GM12891 (cell line): ENCODE results near the gene SPAG17.

Source experiments
- PAX5 ChIP-seq: IDR thresholded peaks from 2 replicates; pipeline ENCODE4 v1.6.1; 2011; ENCODE audit warnings: low read length, moderate library complexity, mild to moderate bottlenecking; ENCODE audit not compliant: insufficient read depth, severe bottlenecking
- POLR2A ChIP-seq: IDR thresholded peaks from 2 replicates; pipeline ENCODE4 v1.6.1; 2011; ENCODE audit warnings: low read depth, low read length, control low read depth
- POLR2AphosphoS5 ChIP-seq: IDR thresholded peaks from 2 replicates; pipeline ENCODE4 v1.6.1; 2011; ENCODE audit warnings: low read depth, low read length, control low read depth
- POU2F2 ChIP-seq: IDR thresholded peaks from 2 replicates; pipeline ENCODE4 v1.6.1; 2011; ENCODE audit warnings: low read depth, mild to moderate bottlenecking, control low read depth, low read length, moderate library complexity
- SPI1 ChIP-seq: IDR thresholded peaks from 2 replicates; pipeline ENCODE4 v1.6.1; 2011; ENCODE audit warnings: low read depth, low read length, control low read depth
- TAF1 ChIP-seq: IDR thresholded peaks from 2 replicates; pipeline ENCODE4 v1.6.1; 2011; ENCODE audit warnings: low read depth, low read length, control low read depth

GRCh38 chr1:118021668-118022067 is 163.4 kb downstream of the SPAG17 start:
- TF ChIP-seq SPI1: no peak
- no peak for TF ChIP-seq POLR2AphosphoS5
- TF ChIP-seq POLR2A: no peak
- no peak for TF ChIP-seq PAX5
- no peak for TF ChIP-seq TAF1
- no peak for TF ChIP-seq POU2F2
